ENCODE measurements around the gene HAGH.

The HAGH gene

GRCh38 chr16:1858189-1858865, 31.7 kb upstream of the HAGH start:
- peaks cover 73% of the 10 kb centered on the region for H3K27me3 ChIP-seq (ENCODE audit: insufficient read depth, low read length)

DNA sequence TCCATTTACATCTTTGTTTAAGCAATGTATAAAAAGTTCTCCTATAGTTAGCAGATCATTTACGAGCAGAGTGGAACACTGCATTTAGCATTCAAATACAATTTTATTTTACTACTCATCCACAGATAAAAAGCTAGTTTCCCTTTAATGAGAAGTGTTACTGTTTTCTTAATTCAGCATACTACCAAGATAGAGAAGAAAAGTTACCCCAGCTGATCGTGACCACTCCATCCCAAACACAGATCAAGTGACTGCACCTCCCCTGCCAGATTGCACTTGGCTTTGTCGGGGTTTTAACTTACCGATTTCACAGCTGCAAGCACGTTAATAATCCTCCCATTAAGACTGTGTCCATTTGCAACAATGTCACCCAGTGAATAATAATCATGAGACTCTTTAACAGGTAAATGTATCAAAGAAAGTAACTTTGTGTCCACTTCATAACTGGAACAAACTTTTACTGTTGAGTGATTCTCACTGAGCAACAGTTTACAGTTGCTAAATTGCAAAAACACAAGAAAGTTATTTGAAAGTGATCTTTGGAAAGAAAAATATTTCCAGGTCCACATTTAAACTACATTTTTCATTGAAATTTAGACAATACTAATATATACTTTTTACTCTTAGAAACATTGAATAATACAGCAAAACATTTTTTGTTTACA, 30.9 kb upstream of the HAGH start:
- no peaks in the 10 kb centered on the region for H3K9me3 ChIP-seq (ENCODE audit: insufficient read depth, low read depth, low read length)
- H3K4me3 ChIP-seq (ENCODE audit: low read length) = no peak overlapping the region
- H3K36me3 ChIP-seq (ENCODE audit: insufficient read depth, low read depth, low read length) = no peaks in the 10 kb centered on the region
- no peaks in the 10 kb centered on the region for H3K4me1 ChIP-seq (ENCODE audit: insufficient read depth, low read length)
- H3K27me3 ChIP-seq (ENCODE audit: insufficient read depth, low read length) = peaks cover 78% of the 10 kb centered on the region
- no peak overlapping the region for H3K9ac ChIP-seq (ENCODE audit: low read depth, low read length)
- H3K27ac ChIP-seq (ENCODE audit: low read length) = no peak overlapping the region

More at GRCh38 chr16:1858189-1858865, 31.7 kb upstream of the HAGH start:
- Histone ChIP-seq H3K27ac (ENCODE audit: low read length) (no peak overlapping the region), H3K4me3 (ENCODE audit: low read length) (no peak overlapping the region), H3K9me3 (ENCODE audit: insufficient read depth, low read depth, low read length) (no peaks in the 10 kb centered on the region), H3K4me1 (ENCODE audit: insufficient read depth, low read length) (no peaks in the 10 kb centered on the region), H3K9ac (ENCODE audit: low read depth, low read length) (no peak overlapping the region), H3K36me3 (ENCODE audit: insufficient read depth, low read depth, low read length) (no peaks in the 10 kb centered on the region)

DNA sequence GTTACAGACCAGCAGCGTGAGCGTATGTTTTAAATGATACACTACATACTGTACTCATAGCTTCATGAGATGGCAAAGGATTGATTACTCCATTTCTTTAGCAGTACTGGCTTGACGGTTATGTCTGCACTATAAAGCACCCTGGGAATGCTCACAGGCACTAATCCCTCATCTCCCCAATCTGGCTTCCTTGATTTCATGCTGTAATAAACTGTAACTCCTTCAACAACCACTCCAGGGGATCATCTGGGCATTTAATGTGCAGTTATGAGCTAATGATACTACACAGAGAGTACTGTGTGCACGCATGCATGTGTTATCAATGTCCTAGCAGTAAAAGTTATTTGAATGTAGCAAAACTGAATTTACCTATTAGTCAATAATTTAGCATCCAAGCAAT, 25.2 kb upstream of the HAGH start:
- H3K4me3 ChIP-seq (ENCODE audit: low read length) = no peak overlapping the region
- no peaks in the 10 kb centered on the region for H3K36me3 ChIP-seq (ENCODE audit: insufficient read depth, low read depth, low read length)
- H3K4me1 ChIP-seq (ENCODE audit: insufficient read depth, low read length) = no peaks in the 10 kb centered on the region
- H3K9ac ChIP-seq (ENCODE audit: low read depth, low read length) = no peak overlapping the region
- no peak overlapping the region for H3K27ac ChIP-seq (ENCODE audit: low read length)
- no peaks in the 10 kb centered on the region for H3K9me3 ChIP-seq (ENCODE audit: insufficient read depth, low read depth, low read length)
- peaks cover 36% of the 10 kb centered on the region for H3K27me3 ChIP-seq (ENCODE audit: insufficient read depth, low read length)

DNA sequence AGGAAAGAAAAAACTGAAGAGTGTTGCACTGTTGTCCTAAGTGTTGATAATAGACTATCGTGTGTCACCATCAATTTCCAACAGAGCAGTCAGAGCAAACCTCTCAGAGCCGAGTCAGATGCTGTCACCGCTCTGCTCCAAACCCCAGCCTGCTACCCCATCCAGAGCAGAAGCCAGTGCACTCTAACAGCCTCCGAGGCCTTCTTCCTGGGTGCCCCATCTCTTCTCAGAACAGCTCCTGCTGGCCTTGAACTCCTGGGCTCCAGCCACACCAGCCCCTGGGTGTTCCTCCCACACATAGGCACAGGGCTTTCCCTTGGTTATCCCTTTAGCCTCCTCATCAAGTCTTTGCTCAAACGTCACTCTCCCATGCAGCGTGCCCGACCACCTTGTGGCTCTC, 24.4 kb upstream of the HAGH start:
- Histone ChIP-seq H3K27ac (ENCODE audit: low read length) (no peak overlapping the region), H3K9ac (ENCODE audit: low read depth, low read length) (no peak overlapping the region), H3K27me3 (ENCODE audit: insufficient read depth, low read length) (peaks cover 41% of the 10 kb centered on the region), H3K4me1 (ENCODE audit: insufficient read depth, low read length) (no peaks in the 10 kb centered on the region), H3K9me3 (ENCODE audit: insufficient read depth, low read depth, low read length) (no peaks in the 10 kb centered on the region), H3K36me3 (ENCODE audit: insufficient read depth, low read depth, low read length) (no peaks in the 10 kb centered on the region), H3K4me3 (ENCODE audit: low read length) (no peak overlapping the region)

DNA sequence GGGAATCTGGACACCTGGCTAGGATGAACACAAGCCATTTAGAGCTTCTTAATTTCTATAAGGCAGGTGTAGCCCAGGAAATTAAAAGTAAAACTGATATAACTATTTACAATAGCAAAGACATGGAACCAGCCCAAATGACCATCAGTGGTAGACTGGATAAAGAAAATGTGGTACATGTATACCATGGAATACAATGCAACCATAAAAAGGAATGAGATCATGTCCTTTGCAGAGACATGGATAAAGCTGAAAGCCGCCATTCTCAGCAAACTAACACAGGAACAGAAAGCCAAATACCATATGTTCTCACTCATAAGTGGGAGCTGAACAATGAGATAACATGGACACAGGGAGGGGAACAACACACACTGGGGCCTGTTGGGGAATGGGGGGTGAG, 19.8 kb upstream of the HAGH start:
- H3K4me1 ChIP-seq (ENCODE audit: insufficient read depth, low read length) = no peaks in the 10 kb centered on the region
- no peaks in the 10 kb centered on the region for H3K9me3 ChIP-seq (ENCODE audit: insufficient read depth, low read depth, low read length)
- H3K4me3 ChIP-seq (ENCODE audit: low read length) = no peak overlapping the region
- H3K27ac ChIP-seq (ENCODE audit: low read length) = no peak overlapping the region
- H3K27me3 ChIP-seq (ENCODE audit: insufficient read depth, low read length) = peaks cover 14% of the 10 kb centered on the region
- no peaks in the 10 kb centered on the region for H3K36me3 ChIP-seq (ENCODE audit: insufficient read depth, low read depth, low read length)
- no peak overlapping the region for H3K9ac ChIP-seq (ENCODE audit: low read depth, low read length)

DNA sequence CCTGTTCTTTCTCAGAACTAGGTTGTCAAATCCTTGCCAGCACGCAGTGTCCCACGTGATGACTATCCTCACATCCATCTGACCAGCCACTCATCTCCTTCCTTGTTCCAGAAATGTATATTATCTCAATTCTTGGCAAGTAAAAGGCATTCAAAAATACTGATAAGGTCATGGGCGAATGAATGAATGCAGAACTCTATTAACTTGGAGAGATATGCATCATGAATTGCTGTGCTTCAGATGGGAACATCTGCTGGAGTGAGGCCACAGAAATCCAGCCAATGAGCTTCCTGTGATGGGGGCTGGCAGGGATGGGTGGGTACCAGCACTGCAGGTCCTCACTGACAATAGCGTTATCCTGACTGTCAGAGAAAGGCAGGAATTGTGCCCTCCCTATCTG, 19.4 kb upstream of the HAGH start:
- Histone ChIP-seq H3K4me3 (ENCODE audit: low read length) (no peak overlapping the region), H3K36me3 (ENCODE audit: insufficient read depth, low read depth, low read length) (no peaks in the 10 kb centered on the region), H3K27ac (ENCODE audit: low read length) (no peak overlapping the region), H3K9ac (ENCODE audit: low read depth, low read length) (no peak overlapping the region), H3K9me3 (ENCODE audit: insufficient read depth, low read depth, low read length) (no peaks in the 10 kb centered on the region), H3K27me3 (ENCODE audit: insufficient read depth, low read length) (peaks cover 10% of the 10 kb centered on the region), H3K4me1 (ENCODE audit: insufficient read depth, low read length) (no peaks in the 10 kb centered on the region)

DNA sequence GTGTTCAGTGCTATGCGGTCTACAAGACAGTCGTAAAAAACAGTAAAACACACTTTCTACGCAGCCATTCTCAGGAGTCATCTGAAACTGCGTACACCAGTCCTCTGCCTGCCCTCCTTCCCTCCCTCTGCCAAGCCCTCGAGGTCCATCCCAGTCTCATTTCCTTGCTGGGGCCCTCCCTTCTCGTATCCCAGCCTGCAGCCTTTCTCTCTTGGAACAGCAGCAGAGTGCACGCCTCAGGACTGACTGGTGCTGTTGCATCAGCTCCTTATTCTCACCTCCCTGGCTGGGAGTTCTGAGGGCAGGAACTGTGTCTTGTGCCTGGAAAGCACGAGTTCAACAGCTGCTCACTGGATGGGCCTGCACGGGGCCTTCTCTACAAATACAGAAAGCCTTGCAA, 12.9 kb upstream of the HAGH start:
- H3K27ac ChIP-seq (ENCODE audit: low read length) = no peak overlapping the region
- H3K27me3 ChIP-seq (ENCODE audit: insufficient read depth, low read length) = no peaks in the 10 kb centered on the region
- H3K4me1 ChIP-seq (ENCODE audit: insufficient read depth, low read length) = no peaks in the 10 kb centered on the region
- no peaks in the 10 kb centered on the region for H3K9me3 ChIP-seq (ENCODE audit: insufficient read depth, low read depth, low read length)
- H3K36me3 ChIP-seq (ENCODE audit: insufficient read depth, low read depth, low read length) = no peaks in the 10 kb centered on the region
- no peak overlapping the region for H3K4me3 ChIP-seq (ENCODE audit: low read length)
- no peak overlapping the region for H3K9ac ChIP-seq (ENCODE audit: low read depth, low read length)

GRCh38 chr16:1834096-1834495, 7.5 kb upstream of the HAGH start:
- H3K27me3 ChIP-seq (ENCODE audit: insufficient read depth, low read length) = no peaks in the 10 kb centered on the region
- peaks cover 11% of the 10 kb centered on the region; the same call in 1 of the 2 replicates for H3K36me3 ChIP-seq (ENCODE audit: insufficient read depth, low read depth, low read length)
- no peak overlapping the region for H3K9ac ChIP-seq (ENCODE audit: low read depth, low read length)
- no peaks in the 10 kb centered on the region for H3K9me3 ChIP-seq (ENCODE audit: insufficient read depth, low read depth, low read length)
- H3K27ac ChIP-seq (ENCODE audit: low read length) = no peak overlapping the region
- no peaks in the 10 kb centered on the region for H3K4me1 ChIP-seq (ENCODE audit: insufficient read depth, low read length)
- H3K4me3 ChIP-seq (ENCODE audit: low read length) = no peak overlapping the region

GRCh38 chr16:1832838-1833454, 6.3 kb upstream of the HAGH start:
- no peak overlapping the region for H3K4me3 ChIP-seq (ENCODE audit: low read length)
- peaks cover 14% of the 10 kb centered on the region; the same call in 1 of the 2 replicates for H3K36me3 ChIP-seq (ENCODE audit: insufficient read depth, low read depth, low read length)
- no peaks in the 10 kb centered on the region for H3K27me3 ChIP-seq (ENCODE audit: insufficient read depth, low read length)
- no peaks in the 10 kb centered on the region for H3K9me3 ChIP-seq (ENCODE audit: insufficient read depth, low read depth, low read length)
- H3K9ac ChIP-seq (ENCODE audit: low read depth, low read length) = no peak overlapping the region
- H3K4me1 ChIP-seq (ENCODE audit: insufficient read depth, low read length) = peaks cover 5% of the 10 kb centered on the region; the same call in 1 of the 2 replicates
- no peak overlapping the region for H3K27ac ChIP-seq (ENCODE audit: low read length)

DNA sequence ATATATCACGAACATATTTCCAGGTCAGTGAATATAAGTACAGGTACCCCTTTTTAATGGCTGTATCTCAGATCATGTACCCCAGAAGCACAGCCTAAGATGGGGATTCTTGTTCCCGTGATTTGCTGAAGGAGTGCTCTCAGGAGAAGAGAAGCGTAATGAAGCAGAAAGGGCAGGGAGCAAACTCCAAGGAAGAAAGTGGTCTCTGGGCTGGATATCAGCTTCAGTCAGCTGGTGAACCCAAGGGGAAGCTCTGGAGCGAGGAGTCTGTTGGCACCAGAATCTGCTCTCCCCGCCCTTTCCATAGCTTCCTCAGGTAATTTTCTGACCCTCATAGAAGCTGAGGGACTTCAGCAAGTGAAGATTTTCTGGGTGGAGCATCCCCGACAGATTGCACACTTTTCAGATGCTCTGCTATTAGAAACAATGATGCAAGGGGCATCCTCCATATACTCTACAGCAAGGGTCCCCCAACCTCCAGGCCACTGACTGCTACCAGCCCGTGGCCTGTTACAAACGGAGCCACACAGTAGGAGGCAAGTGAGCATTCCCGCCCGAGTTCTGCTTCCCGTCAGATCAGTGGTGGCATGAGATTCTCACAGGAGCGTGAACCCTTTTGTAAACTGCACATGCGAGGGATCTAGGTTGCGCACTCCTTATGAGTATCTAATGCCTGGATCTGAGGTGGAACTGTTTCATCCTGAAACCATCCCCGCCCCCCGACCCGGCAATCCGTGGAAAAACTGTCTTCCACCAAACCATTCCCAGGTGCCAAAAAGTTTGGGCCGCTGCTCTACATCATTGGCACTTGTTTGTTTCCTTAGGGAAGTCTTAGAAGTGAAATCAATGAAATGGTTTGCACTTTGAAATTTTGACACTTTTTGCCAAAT, 4.8 kb upstream of the HAGH start:
- peaks cover 5% of the 10 kb centered on the region; the same call in 1 of the 2 replicates for H3K4me1 ChIP-seq (ENCODE audit: insufficient read depth, low read length)
- H3K27ac ChIP-seq (ENCODE audit: low read length) = no peak overlapping the region
- no peak overlapping the region for H3K4me3 ChIP-seq (ENCODE audit: low read length)
- H3K9me3 ChIP-seq (ENCODE audit: insufficient read depth, low read depth, low read length) = no peaks in the 10 kb centered on the region
- peaks cover 14% of the 10 kb centered on the region; the same call in 1 of the 2 replicates for H3K36me3 ChIP-seq (ENCODE audit: insufficient read depth, low read depth, low read length)
- no peaks in the 10 kb centered on the region for H3K27me3 ChIP-seq (ENCODE audit: insufficient read depth, low read length)
- H3K9ac ChIP-seq (ENCODE audit: low read depth, low read length) = no peak overlapping the region

GRCh38 chr16:1830213-1830612, 3.6 kb upstream of the HAGH start:
- Histone ChIP-seq H3K9ac (ENCODE audit: low read depth, low read length) (no peak overlapping the region), H3K4me1 (ENCODE audit: insufficient read depth, low read length) (peaks cover 5% of the 10 kb centered on the region), H3K27me3 (ENCODE audit: insufficient read depth, low read length) (peaks cover 7% of the 10 kb centered on the region; the same call in 1 of the 2 replicates), H3K4me3 (ENCODE audit: low read length) (no peak overlapping the region), H3K36me3 (ENCODE audit: insufficient read depth, low read depth, low read length) (peaks cover 14% of the 10 kb centered on the region; the same call in 1 of the 2 replicates), H3K9me3 (ENCODE audit: insufficient read depth, low read depth, low read length) (no peaks in the 10 kb centered on the region), H3K27ac (ENCODE audit: low read length) (no peak overlapping the region)
